ENCODE measurements around the gene CELF1.

- TF ChIP-seq RFX5 (IDR thresholded peaks at IDR 0.05; ENCODE audit: low read depth, low read length): no peak
- TF ChIP-seq CTCF (conservative IDR thresholded peaks at IDR 0.05; ENCODE audit: low read depth, low read length): no peak
- no peak for TF ChIP-seq RAD21 (IDR thresholded peaks at IDR 0.05; ENCODE audit: low read length)
- peak; percentile 73 for TF ChIP-seq CEBPB (IDR thresholded peaks at IDR 0.05; ENCODE audit: low read depth, low read length)
- no peak for TF ChIP-seq USF2 (IDR thresholded peaks at IDR 0.05; ENCODE audit: low read depth, low read length)
- no peak for TF ChIP-seq POLR2A (IDR thresholded peaks at IDR 0.05; ENCODE audit: low read depth, low read length)
- no peak for TF ChIP-seq RCOR1 (IDR thresholded peaks at IDR 0.05; ENCODE audit: insufficient replicate concordance, low read length)
- TF ChIP-seq MAFK (IDR thresholded peaks at IDR 0.05; ENCODE audit: low read depth, low read length): no peak
- no peak for TF ChIP-seq ELK1 (IDR thresholded peaks at IDR 0.05; ENCODE audit: borderline replicate concordance, low read depth, low read length)
- TF ChIP-seq SMC3 (IDR thresholded peaks at IDR 0.05; ENCODE audit: low read depth, low read length): no peak
- no peak for TF ChIP-seq MXI1 (IDR thresholded peaks at IDR 0.05; ENCODE audit: borderline replicate concordance, low read depth, low read length)
- TF ChIP-seq FOS (IDR thresholded peaks at IDR 0.05; ENCODE audit: low read depth, low read length): no peak
- no peak for TF ChIP-seq NFE2L2 (IDR thresholded peaks at IDR 0.05; ENCODE audit: low read depth, low read length)
Measured at GRCh38 chr11:47468598-47469214, 84.2 kb downstream of the CELF1 start.

All from IMR-90 (cell line).